SKM-1 (cell line): ENCODE results near the gene FRMD4A.
"Not testable (repeated sequence)": the region's sequence is repeated elsewhere in the genome, so short reads cannot be mapped to it uniquely, and the experiment has no call there.

Experiments
- DNase-seq: peaks from one replicate; lab custom pipeline; 2025; ENCODE audit not compliant: unreplicated experiment; lab: John Stamatoyannopoulos, UW

The FRMD4A gene

DNA sequence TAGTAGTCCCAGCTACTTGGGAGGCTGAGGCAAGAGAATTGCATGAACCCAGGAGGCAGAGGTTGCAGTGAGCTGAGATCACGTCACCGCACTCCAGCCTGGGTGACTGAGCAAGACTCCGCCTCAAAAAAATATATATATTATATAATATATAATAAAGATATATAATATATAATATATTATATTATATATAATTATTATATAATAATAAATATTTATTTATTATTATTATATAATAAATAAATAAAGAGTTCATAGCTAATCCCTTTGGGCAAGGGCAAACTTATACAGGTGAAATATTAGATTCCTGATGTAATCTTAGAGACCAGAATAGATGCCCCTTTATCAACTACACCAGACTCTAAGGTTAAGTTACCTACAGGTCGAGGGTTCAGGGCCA is 558.7 kb downstream of the FRMD4A start:
- DNase-seq: no peak

GRCh38 chr10:13770760-13771493 is 559.8 kb downstream of the FRMD4A start:
- no peak for DNase-seq

- DNase-seq: no peak
Measured at GRCh38 chr10:13769946-13770345, 560.8 kb downstream of the FRMD4A start.

- no peak for DNase-seq
Measured at GRCh38 chr10:13767676-13768178, 563.0 kb downstream of the FRMD4A start.

DNA sequence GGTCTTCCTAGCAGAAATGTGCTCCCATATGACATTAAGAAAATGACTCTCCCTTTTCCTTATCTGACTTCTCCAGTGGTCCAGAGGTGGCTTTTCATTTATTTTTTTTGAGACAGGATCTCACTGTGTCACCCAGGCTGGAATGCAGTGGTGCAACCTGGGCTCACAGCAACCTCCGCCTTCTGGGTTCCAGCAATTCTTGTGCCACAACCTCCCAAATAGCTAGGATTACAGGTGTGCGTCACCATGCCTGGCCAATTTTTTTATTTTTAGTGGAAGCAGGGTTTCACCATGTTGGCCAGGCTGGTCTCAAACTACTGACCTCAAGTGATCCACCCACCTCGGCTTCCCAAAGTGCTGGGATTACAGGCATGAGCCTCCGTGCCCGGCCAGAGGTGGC is 563.6 kb downstream of the FRMD4A start:
- not testable (repeated sequence) for DNase-seq

GRCh38 chr10:13765641-13766341 is 564.9 kb downstream of the FRMD4A start:
- no peak for DNase-seq

- no peak for DNase-seq
Measured at GRCh38 chr10:13761490-13762091, 569.1 kb downstream of the FRMD4A start.

DNA sequence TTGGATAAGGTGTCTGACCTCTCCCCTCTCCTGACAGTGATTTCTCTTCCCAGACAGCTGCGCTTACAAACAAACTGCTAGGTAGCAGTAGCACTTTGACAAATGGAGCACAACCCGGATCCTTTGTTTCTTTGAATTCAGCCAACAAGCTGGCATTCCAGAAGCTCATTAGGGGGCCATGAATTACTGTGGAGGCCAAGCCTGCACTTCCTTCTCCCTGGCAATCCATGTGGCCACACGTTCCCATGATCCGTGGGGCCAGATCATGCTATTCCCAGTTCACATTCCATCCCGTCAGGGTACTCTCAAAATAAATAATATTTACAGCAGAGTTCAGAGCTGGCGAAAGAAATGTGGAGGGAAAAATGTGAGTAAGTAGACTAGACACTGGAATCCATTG is 571.6 kb downstream of the FRMD4A start:
- DNase-seq: no peak

- DNase-seq: no peak
Measured at GRCh38 chr10:13758756-13759155, 572.0 kb downstream of the FRMD4A start.

DNA sequence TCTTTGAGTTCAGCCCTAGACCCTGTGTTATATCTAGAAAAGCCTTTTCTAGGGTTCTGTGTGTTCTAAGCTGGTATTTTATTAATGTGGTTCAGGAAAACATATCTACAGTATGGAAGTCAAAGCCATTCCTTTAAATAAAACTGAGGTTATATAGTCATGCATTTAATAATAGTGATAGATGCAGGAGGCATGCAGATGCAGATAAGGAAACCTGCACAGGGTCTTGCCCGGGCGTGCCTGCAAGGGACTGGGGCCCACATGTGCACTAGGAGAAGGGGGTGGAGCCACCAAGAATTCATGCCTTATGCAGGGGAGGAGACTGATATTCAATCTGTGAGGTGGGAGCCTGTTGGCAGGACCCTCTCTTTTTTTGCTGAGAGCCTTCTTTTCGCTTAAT is 572.4 kb downstream of the FRMD4A start:
- DNase-seq: no peak

- no peak for DNase-seq
Measured at GRCh38 chr10:13754277-13754676, 576.4 kb downstream of the FRMD4A start.

GRCh38 chr10:13751191-13751764 is 579.4 kb downstream of the FRMD4A start:
- no peak for DNase-seq

- no peak for DNase-seq
Measured at GRCh38 chr10:13750299-13751190, 580.2 kb downstream of the FRMD4A start.

DNA sequence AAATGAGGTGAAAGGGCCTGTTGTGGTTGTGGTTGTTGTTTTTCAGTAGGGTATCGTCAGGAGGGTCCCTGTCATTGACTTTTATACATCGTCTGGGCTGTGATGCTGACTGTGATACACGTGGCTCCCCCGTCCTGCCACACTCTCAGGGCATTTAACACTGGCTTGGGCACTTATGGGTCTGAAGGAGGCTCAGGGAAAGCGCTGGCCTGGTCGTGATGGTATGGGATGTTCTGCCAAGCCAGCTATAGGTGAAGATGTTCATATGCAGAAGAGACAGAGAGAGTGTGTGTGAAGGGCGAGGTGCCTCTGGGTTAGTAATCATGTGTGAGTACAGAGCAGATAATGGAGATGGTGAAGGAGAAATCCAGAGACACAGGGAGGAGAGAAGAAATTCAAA is 585.5 kb downstream of the FRMD4A start:
- no peak for DNase-seq

- DNase-seq: no peak
Measured at GRCh38 chr10:13743963-13744362, 586.8 kb downstream of the FRMD4A start.

DNA sequence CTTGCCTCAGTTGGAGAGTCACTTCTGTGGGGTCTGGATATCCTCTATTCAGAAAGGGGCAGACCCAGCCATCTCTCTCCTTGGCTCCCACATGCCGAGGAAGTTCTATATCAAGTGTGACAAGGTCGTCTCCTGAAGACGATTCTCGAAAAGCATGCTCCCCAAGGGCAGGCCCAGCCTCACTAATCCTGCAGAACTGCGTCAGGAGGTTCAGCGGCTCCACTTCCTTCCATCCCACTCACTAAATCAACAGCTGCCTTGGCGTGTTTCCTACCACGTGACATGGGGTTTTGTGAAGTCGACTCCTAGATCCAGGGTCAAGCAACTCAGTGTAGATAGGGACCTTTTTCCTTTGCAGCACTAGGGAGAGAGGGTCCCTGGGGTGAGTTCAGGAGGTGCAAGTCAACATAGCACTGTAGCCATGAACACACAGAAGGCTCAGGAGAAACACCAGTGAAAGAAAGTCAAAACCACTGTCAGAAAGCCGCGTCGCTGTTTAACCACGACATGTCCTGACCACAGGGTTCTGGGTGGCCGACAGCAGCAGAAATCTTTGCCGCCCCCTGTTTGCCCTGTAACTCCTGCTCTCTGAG is 587.5 kb downstream of the FRMD4A start:
- no peak for DNase-seq

DNA sequence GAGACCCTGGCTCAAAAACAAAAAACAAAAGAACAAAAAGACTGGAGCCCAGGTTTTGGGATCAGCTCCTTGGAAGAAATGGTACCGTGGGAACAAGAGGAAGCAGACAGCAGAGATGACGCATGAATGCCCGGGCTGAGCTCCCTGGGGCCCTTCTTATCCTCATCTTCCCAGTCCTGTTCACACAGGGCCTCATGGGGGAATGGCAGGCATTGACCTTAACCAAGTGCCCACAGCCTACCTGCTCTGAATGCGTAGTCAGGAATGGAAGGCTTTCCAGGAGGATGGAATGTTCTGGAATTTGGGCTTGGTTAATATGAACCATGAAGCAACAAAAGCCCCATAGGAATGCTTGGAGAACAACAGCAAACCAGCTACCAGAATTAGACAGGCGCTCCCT is 589.3 kb downstream of the FRMD4A start:
- DNase-seq: no peak

GRCh38 chr10:13740461-13740860 is 590.3 kb downstream of the FRMD4A start:
- DNase-seq: no peak

DNA sequence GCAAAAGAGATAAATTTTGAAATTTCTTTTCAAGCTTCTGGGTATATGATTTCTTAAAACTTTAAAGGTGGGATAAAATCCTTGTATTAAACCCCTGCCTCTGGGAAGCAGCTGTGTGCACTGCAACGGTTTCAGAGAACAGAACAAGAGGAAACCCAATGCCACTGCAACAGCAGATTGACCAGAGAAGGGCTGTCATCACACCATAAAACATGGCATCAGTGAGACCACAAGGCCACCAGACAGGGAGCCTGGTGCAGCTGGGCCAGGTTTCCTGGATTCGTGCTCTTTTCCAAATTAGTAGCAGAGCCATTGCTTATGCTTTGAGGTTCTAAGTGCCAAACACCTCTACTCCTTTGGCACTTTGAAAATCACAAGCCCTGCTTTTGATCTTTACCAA is 591.5 kb downstream of the FRMD4A start:
- no peak for DNase-seq

DNA sequence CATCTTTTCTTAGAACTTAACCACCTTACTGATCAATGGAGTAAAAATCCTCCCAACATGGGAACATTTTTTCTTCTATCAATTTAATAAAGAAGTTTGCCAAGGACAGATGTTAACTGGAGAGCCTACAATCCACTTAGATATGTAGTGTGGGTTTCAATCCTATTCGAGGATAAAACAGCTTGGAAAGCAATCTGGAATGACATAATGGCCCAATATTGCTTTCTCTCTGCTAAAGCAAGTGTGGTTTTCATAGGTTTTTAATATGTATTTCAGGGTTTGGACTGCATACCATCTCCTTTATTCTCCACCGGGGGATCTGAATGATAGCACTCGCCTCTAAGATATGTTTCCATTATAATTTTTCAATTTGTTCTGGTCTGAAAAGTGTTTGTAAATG is 594.2 kb downstream of the FRMD4A start:
- no peak for DNase-seq
